HG03565 (cell line): ENCODE results near the gene PDE11A.

Experiments
- ATAC-seq: cut with Tn5 transposase; IDR thresholded peaks from one replicate; pipeline ENCODE4 v1.9.1; 2021; ENCODE audit warnings: mild to moderate bottlenecking, moderate library complexity; ENCODE audit not compliant: unreplicated experiment

The PDE11A gene

GRCh38 chr2:177731384-177731783 lies 341.2 kb downstream of the PDE11A start:
- ATAC-seq, result no peak

- no peak for ATAC-seq
Observed at GRCh38 chr2:177730792-177731191, 341.8 kb downstream of the PDE11A start.

- no peak for ATAC-seq
Observed at GRCh38 chr2:177730363-177730762, 342.2 kb downstream of the PDE11A start.

- no peak for ATAC-seq
Observed at GRCh38 chr2:177728920-177729319, 343.7 kb downstream of the PDE11A start.

- ATAC-seq, result no peak
Observed at GRCh38 chr2:177728399-177728765, 344.2 kb downstream of the PDE11A start.

- ATAC-seq, result no peak
Observed at GRCh38 chr2:177727577-177728398, 344.8 kb downstream of the PDE11A start.

- no peak for ATAC-seq
Observed at GRCh38 chr2:177726931-177727348, 345.6 kb downstream of the PDE11A start.

- peak; percentile 60 for ATAC-seq
Observed at GRCh38 chr2:177724398-177725287, 347.9 kb downstream of the PDE11A start.

GRCh38 chr2:177723235-177723634 lies 349.3 kb downstream of the PDE11A start:
- no peak for ATAC-seq

GRCh38 chr2:177721818-177722567 lies 350.6 kb downstream of the PDE11A start:
- ATAC-seq, result no peak

GRCh38 chr2:177721087-177721486 lies 351.5 kb downstream of the PDE11A start:
- ATAC-seq, result no peak

- no peak for ATAC-seq
Observed at GRCh38 chr2:177717831-177718618, 354.6 kb downstream of the PDE11A start.

GRCh38 chr2:177716484-177716883 lies 356.1 kb downstream of the PDE11A start:
- no peak for ATAC-seq

- ATAC-seq, result no peak
Observed at GRCh38 chr2:177715771-177716170, 356.8 kb downstream of the PDE11A start.

- ATAC-seq, result no peak
Observed at GRCh38 chr2:177714704-177715103, 357.9 kb downstream of the PDE11A start.

- no peak for ATAC-seq
Observed at GRCh38 chr2:177712462-177712861, 360.1 kb downstream of the PDE11A start.

GRCh38 chr2:177711483-177712265 lies 360.9 kb downstream of the PDE11A start:
- no peak for ATAC-seq

- ATAC-seq, result no peak
Observed at GRCh38 chr2:177710889-177711288, 361.7 kb downstream of the PDE11A start.

GRCh38 chr2:177709986-177710401 lies 362.6 kb downstream of the PDE11A start:
- ATAC-seq, result no peak
